OCI-LY1 (cell line): ENCODE measurements around the gene FANCE.

Experiments
- H2AFZ ChIP-seq: fragments of 200-600 bp; sonication (generic), shearing (Covaris generic); 2 replicates; pipeline ENCODE4 v1.6.0; 2014; ENCODE audit warnings: antibody characterized with exemption, mild to moderate bottlenecking, low read length
- H3F3A ChIP-seq: fragments of 200-600 bp; sonication (generic), shearing (Covaris generic); 2 replicates; pipeline ENCODE4 v1.6.0; 2014; ENCODE audit warnings: mild to moderate bottlenecking, antibody characterized with exemption, low read length, moderate library complexity; ENCODE audit not compliant: insufficient read depth
- H3K27ac ChIP-seq: fragments of 200-600 bp; sonication (generic); 2 replicates; pipeline ENCODE4 v1.5.1; 2014; ENCODE audit warnings: low read length, mixed run types, mild to moderate bottlenecking, low read depth; ENCODE audit not compliant: poor library complexity, severe bottlenecking
- H3K27me3 ChIP-seq: fragments of 200-600 bp; sonication (generic); 2 replicates; pipeline ENCODE4 v1.6.0; 2014; ENCODE audit warnings: antibody characterized with exemption, mild to moderate bottlenecking, low read length, moderate library complexity; ENCODE audit not compliant: insufficient read depth
- H3K36me3 ChIP-seq: fragments of 200-600 bp; sonication (generic); 2 replicates; pipeline ENCODE4 v1.6.1; 2014; ENCODE audit warnings: mild to moderate bottlenecking, antibody characterized with exemption, low read length, moderate library complexity, mixed read lengths; ENCODE audit not compliant: insufficient read depth
- H3K4me1 ChIP-seq: fragments of 200-600 bp; sonication (generic); 2 replicates; pipeline ENCODE4 v1.5.1; 2014; ENCODE audit warnings: mild to moderate bottlenecking, low read length, moderate library complexity; ENCODE audit not compliant: insufficient read depth, severe bottlenecking
- H3K4me2 ChIP-seq: fragments of 200-600 bp; sonication (generic), shearing (Covaris generic); 2 replicates; pipeline ENCODE4 v1.6.1; 2014; ENCODE audit warnings: low read length
- H3K4me3 ChIP-seq: fragments of 200-600 bp; sonication (generic); 2 replicates; pipeline ENCODE4 v1.5.1; 2014; ENCODE audit warnings: low read length, low read depth, mild to moderate bottlenecking, mixed read lengths; ENCODE audit not compliant: poor library complexity, severe bottlenecking
- H3K79me2 ChIP-seq: fragments of 200-600 bp; shearing (Covaris generic); 2 replicates; pipeline ENCODE4 v1.6.1; 2016; ENCODE audit warnings: mixed run types, low read length, mixed read lengths; ENCODE audit not compliant: insufficient read depth
- H3K9ac ChIP-seq: fragments of 200-600 bp; sonication (generic), shearing (Covaris generic); 2 replicates; pipeline ENCODE4 v1.6.1; 2014; ENCODE audit warnings: mild to moderate bottlenecking, low read length, mixed read lengths
- H3K9me2 ChIP-seq: fragments of 200-600 bp; sonication (generic), shearing (Covaris generic); 2 replicates; pipeline ENCODE4 v1.6.1; 2014; ENCODE audit warnings: low read depth, mild to moderate bottlenecking, low read length, mixed read lengths
- H3K9me3 ChIP-seq: fragments of 200-600 bp; shearing (Covaris generic); 2 replicates; pipeline ENCODE4 v1.6.1; 2014; ENCODE audit warnings: low read length, mixed read lengths
- H4K20me1 ChIP-seq: fragments of 200-600 bp; sonication (generic), shearing (Covaris generic); 2 replicates; pipeline ENCODE4 v1.6.0; 2016; ENCODE audit warnings: mild to moderate bottlenecking, low read length; ENCODE audit not compliant: insufficient read depth
- CTCF ChIP-seq: fragments of 200-600 bp; sonication (generic), shearing (Covaris generic); IDR thresholded peaks from 2 replicates; pipeline ENCODE4 v1.5.1; 2017; ENCODE audit warnings: mild to moderate bottlenecking, antibody characterized with exemption, low read length, moderate library complexity, mixed read lengths
- EZH2 ChIP-seq: fragments of 200-600 bp; sonication (generic), shearing (Covaris generic); IDR thresholded peaks from 2 replicates; pipeline ENCODE4 v1.8.0; 2017; ENCODE audit warnings: borderline replicate concordance, mixed run types, mild to moderate bottlenecking, antibody characterized with exemption, low read length, moderate library complexity, mixed read lengths

FANCE gene

GRCh38 chr6:35505999-35506412 lies 53.9 kb downstream of the FANCE start:
- no peak overlapping the region for H3K27ac ChIP-seq
- no peak overlapping the region for H2AFZ ChIP-seq

GRCh38 chr6:35506536-35506935 lies 54.4 kb downstream of the FANCE start:
- H3K4me3 ChIP-seq, result no peak overlapping the region
- no peak overlapping the region for H3K4me2 ChIP-seq
- H3K9me3 ChIP-seq, result no peaks in the 10 kb centered on the region
- H3K27ac ChIP-seq, result no peak overlapping the region
- no peak overlapping the region for H2AFZ ChIP-seq
- H3K36me3 ChIP-seq, result no peaks in the 10 kb centered on the region
- peaks cover 6% of the 10 kb centered on the region for H3K27me3 ChIP-seq
- H3K9ac ChIP-seq, result no peak overlapping the region
- no peaks in the 10 kb centered on the region for H3K9me2 ChIP-seq
- H3K79me2 ChIP-seq, result no peaks in the 10 kb centered on the region
- H3K4me1 ChIP-seq, result no peaks in the 10 kb centered on the region
- TF ChIP-seq EZH2 (no peak), CTCF (no peak)
- H3F3A ChIP-seq, result no peaks in the 10 kb centered on the region
- no peaks in the 10 kb centered on the region for H4K20me1 ChIP-seq

More at GRCh38 chr6:35505999-35506412, 53.9 kb downstream of the FANCE start:
- no peak overlapping the region for H3K9ac ChIP-seq
- no peak for TF ChIP-seq EZH2
- H3K27me3 ChIP-seq, result peaks cover 6% of the 10 kb centered on the region
- no peaks in the 10 kb centered on the region for H3K9me2 ChIP-seq
- H3K4me3 ChIP-seq, result no peak overlapping the region
- H3K9me3 ChIP-seq, result no peaks in the 10 kb centered on the region
- H3K79me2 ChIP-seq, result no peaks in the 10 kb centered on the region
- H3K36me3 ChIP-seq, result no peaks in the 10 kb centered on the region
- no peaks in the 10 kb centered on the region for H3F3A ChIP-seq
- no peaks in the 10 kb centered on the region for H4K20me1 ChIP-seq
- H3K4me1 ChIP-seq, result no peaks in the 10 kb centered on the region
- H3K4me2 ChIP-seq, result no peak overlapping the region

- Histone ChIP-seq H3K4me2 (no peak overlapping the region), H4K20me1 (no peaks in the 10 kb centered on the region), H3K27ac (no peak overlapping the region), H3K79me2 (no peaks in the 10 kb centered on the region), H3K27me3 (peaks cover 6% of the 10 kb centered on the region), H3K9ac (no peak overlapping the region), H2AFZ (no peak overlapping the region), H3K9me3 (no peaks in the 10 kb centered on the region), H3K4me1 (no peaks in the 10 kb centered on the region), H3K36me3 (no peaks in the 10 kb centered on the region), H3K9me2 (no peaks in the 10 kb centered on the region), H3K4me3 (no peak overlapping the region), H3F3A (no peaks in the 10 kb centered on the region)
- TF ChIP-seq CTCF (no peak), EZH2 (no peak)
Measured at GRCh38 chr6:35507221-35507620, 55.1 kb downstream of the FANCE start.

- Histone ChIP-seq H3K79me2 (no peaks in the 10 kb centered on the region), H3K27me3 (peaks cover 6% of the 10 kb centered on the region), H2AFZ (no peak overlapping the region), H3F3A (no peaks in the 10 kb centered on the region), H4K20me1 (no peaks in the 10 kb centered on the region), H3K4me3 (no peak overlapping the region), H3K9me3 (no peaks in the 10 kb centered on the region), H3K9me2 (no peaks in the 10 kb centered on the region), H3K9ac (no peak overlapping the region), H3K36me3 (no peaks in the 10 kb centered on the region), H3K4me1 (no peaks in the 10 kb centered on the region), H3K4me2 (no peak overlapping the region), H3K27ac (no peak overlapping the region)
- no peak for TF ChIP-seq EZH2
- no peak for TF ChIP-seq CTCF
Measured at GRCh38 chr6:35508027-35508426, 55.9 kb downstream of the FANCE start.
